ENCODE data around the gene NDST4. TPM values are rescaled to one million over a fixed set of nuclear protein-coding genes. Genes with fewer than 3 reads are reported as not detected.

The NDST4 gene
- total RNA-seq, 1 donor from 2014 or later, result not detected

DNA sequence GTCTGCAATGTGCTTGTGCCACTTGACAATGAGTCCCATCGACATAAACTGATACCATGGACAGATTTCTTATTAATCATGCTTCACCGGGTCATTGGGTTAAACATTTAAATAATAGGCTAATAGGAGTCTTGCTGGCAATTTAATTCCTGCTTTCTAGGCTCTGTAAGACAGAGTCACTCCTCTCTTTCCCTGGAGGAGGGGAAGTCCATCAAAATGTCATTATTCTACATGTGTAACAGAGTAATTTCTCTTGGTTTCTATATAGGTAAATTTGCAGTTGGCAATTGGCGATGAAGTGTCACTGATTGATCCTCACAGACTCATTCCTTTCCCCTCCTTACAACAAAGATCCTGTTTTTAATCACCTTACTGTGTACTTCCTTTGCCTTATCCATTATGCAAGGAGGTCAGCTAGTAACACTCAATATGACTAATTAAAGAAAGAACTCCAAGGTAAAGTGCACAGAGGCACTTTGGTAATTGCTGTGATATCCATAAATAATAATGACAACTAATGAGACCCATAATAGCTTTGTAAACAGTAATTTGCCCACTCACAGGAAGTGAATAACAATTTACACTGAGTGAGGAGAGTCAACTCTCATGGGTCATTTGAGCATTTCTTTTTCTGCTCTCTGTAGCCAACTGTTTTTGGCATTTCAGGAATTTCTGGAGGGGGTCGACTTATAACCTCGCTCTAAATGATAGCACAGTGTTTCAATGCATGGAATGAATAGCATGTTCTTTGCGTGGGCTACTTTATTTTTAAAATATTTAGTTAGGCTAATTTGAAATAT lies 330.8 kb downstream of the NDST4 start:
- Histone ChIP-seq H3K9me3 (no peaks in the 10 kb centered on the region), H3K4me3 (no peak overlapping the region), H3K36me3 (no peaks in the 10 kb centered on the region), H3K4me1 (no peaks in the 10 kb centered on the region), H3K27ac (no peak overlapping the region), H3K27me3 (no peaks in the 10 kb centered on the region)
- DNase-seq (ENCODE audit: extremely low spot score in 2 of 2), result no peak
- TF ChIP-seq, protein P1, sequence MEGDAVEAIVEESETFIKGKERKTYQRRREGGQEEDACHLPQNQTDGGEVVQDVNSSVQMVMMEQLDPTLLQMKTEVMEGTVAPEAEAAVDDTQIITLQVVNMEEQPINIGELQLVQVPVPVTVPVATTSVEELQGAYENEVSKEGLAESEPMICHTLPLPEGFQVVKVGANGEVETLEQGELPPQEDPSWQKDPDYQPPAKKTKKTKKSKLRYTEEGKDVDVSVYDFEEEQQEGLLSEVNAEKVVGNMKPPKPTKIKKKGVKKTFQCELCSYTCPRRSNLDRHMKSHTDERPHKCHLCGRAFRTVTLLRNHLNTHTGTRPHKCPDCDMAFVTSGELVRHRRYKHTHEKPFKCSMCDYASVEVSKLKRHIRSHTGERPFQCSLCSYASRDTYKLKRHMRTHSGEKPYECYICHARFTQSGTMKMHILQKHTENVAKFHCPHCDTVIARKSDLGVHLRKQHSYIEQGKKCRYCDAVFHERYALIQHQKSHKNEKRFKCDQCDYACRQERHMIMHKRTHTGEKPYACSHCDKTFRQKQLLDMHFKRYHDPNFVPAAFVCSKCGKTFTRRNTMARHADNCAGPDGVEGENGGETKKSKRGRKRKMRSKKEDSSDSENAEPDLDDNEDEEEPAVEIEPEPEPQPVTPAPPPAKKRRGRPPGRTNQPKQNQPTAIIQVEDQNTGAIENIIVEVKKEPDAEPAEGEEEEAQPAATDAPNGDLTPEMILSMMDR (IDR thresholded peaks at IDR 0.05), result no peak
- TF ChIP-seq POLR2AphosphoS5 (IDR thresholded peaks at IDR 0.05; ENCODE audit: insufficient read depth in 1 of 2, low read depth in 1 of 2) (no peak), POLR2A (IDR thresholded peaks at IDR 0.05) (no peak)
- intact Hi-C loops (cut with DNase I), result no loop called here

DNA sequence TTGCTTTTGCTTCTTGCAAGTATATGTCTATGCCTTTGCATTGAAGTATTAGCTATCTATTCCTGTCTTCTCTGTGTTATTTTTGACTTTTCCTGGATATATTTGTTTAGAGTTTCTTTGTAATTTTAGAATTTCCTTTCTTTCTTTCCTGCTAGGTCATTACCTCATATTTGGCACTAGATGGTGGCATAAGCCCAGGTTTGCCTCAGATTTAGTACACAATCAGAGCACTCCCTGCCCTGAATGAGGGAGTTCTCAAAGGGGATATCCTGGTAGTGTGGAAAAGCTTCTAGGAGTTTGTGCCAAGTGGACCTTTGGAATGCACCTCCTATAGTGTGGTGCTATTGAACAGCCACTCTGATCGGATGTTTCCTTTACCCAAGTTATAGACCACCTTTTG lies 333.2 kb downstream of the NDST4 start:
- TF ChIP-seq POLR2A (IDR thresholded peaks at IDR 0.05), result no peak
- no peak for TF ChIP-seq POLR2AphosphoS5 (IDR thresholded peaks at IDR 0.05; ENCODE audit: insufficient read depth in 1 of 2, low read depth in 1 of 2)
- TF ChIP-seq, protein P1 (IDR thresholded peaks at IDR 0.05), result no peak
- Histone ChIP-seq H3K27ac (no peak overlapping the region), H3K4me3 (no peak overlapping the region), H3K27me3 (no peaks in the 10 kb centered on the region), H3K9me3 (no peaks in the 10 kb centered on the region), H3K4me1 (no peaks in the 10 kb centered on the region), H3K36me3 (no peaks in the 10 kb centered on the region)
- intact Hi-C loops (cut with DNase I), result no loop called here
- no peak for DNase-seq (ENCODE audit: extremely low spot score in 2 of 2)

Small RNA genes within 50 kb of the gene (small RNA-seq; reads per million reads assigned to genes)
- gene RN7SL808P, result 0.34 reads per million

Measured in vagina (tissue), 2 donors.